Measurements from ENCODE around the gene CLCA1. TPM values are rescaled to one million over a fixed set of nuclear protein-coding genes. Genes with fewer than 3 reads are reported as not detected.

The CLCA1 gene
- total RNA-seq, 2 experiments from 2014 or later = not detected

GRCh38 chr1:86508583-86508969, 39.8 kb downstream of the CLCA1 start:
- intact Hi-C loops (cut with DNase I, micrococcal nuclease) = loop anchor here in 1 of 2 experiments (10.0 kb wide), 1 partner anchor 196 kb away; the partner anchor contains the start of gene SH3GLB1
- no peaks in the 10 kb centered on the region for H3K27me3 ChIP-seq (ENCODE audit: control insufficient read depth in 1 of 2, insufficient read depth in 2 of 2, low read length in 2 of 2)
- H3K4me1 ChIP-seq (ENCODE audit: insufficient read depth, low read length) = peaks cover 4% of the 10 kb centered on the region
- H3K4me3 Mint-ChIP-seq = no peak overlapping the region
- ChIA-PET POLR2A (no interaction called here), CTCF (interaction anchor here (1.0 to 2.2 kb wide), 3 partner anchors 123 to 144 kb away, joined by 3 to 8 read pairs (median 3); no protein-coding TSS in a partner anchor)
- H3K36me3 Mint-ChIP-seq (ENCODE audit: low read depth) = no peaks in the 10 kb centered on the region
- H3K9me3 ChIP-seq (ENCODE audit: control insufficient read depth in 1 of 2, insufficient read depth in 1 of 2, low read length in 2 of 2) = no peaks in the 10 kb centered on the region
- H3K27ac Mint-ChIP-seq = no peak overlapping the region
- no peak overlapping the region for H3K4me3 ChIP-seq (ENCODE audit: low read length)
- H3K27me3 Mint-ChIP-seq = peaks cover 12% of the 10 kb centered on the region
- TF ChIP-seq CTCF (IDR thresholded peaks at IDR 0.05) = no peak
- peaks cover 5% of the 10 kb centered on the region for H3K4me1 Mint-ChIP-seq (ENCODE audit: low read depth)
- H3K27ac ChIP-seq (ENCODE audit: low read depth in 1 of 2, low read length in 2 of 2) = no peak overlapping the region
- ATAC-seq (ENCODE audit: poor library complexity) (no peak), DNase-seq (no peak)
- no peaks in the 10 kb centered on the region for H3K9me3 Mint-ChIP-seq
- no peaks in the 10 kb centered on the region for H3K36me3 ChIP-seq (ENCODE audit: insufficient read depth, low read length)

- Mint-ChIP-seq H3K4me1 (ENCODE audit: low read depth) (no peaks in the 10 kb centered on the region), H3K9me3 (no peaks in the 10 kb centered on the region), H3K36me3 (ENCODE audit: low read depth) (no peaks in the 10 kb centered on the region), H3K27me3 (no peaks in the 10 kb centered on the region), H3K4me3 (no peak overlapping the region), H3K27ac (no peak overlapping the region)
- DNase-seq (peak in 1 of 14 experiments; percentile 15), ATAC-seq (ENCODE audit: poor library complexity) (no peak)
- no peaks in the 10 kb centered on the region for H3K4me1 ChIP-seq (ENCODE audit: insufficient read depth, low read length)
- H3K9me3 ChIP-seq (ENCODE audit: control insufficient read depth in 1 of 2, insufficient read depth in 1 of 2, low read length in 2 of 2) = no peaks in the 10 kb centered on the region
- TF ChIP-seq CTCF (IDR thresholded peaks at IDR 0.05) = no peak
- ChIA-PET CTCF (interaction anchor here (1.1 kb wide), 1 partner anchor 10 kb away, joined by 3 read pairs; no protein-coding TSS in a partner anchor), POLR2A (no interaction called here)
- no peak overlapping the region for H3K27ac ChIP-seq (ENCODE audit: low read depth in 1 of 2, low read length in 2 of 2)
- no peaks in the 10 kb centered on the region for H3K36me3 ChIP-seq (ENCODE audit: insufficient read depth, low read length)
- no peak overlapping the region for H3K4me3 ChIP-seq (ENCODE audit: low read length)
- intact Hi-C loops (cut with DNase I, micrococcal nuclease) = no loop called here
- no peaks in the 10 kb centered on the region for H3K27me3 ChIP-seq (ENCODE audit: control insufficient read depth in 1 of 2, insufficient read depth in 2 of 2, low read length in 2 of 2)
Observed at GRCh38 chr1:86515597-86515996, 46.9 kb downstream of the CLCA1 start.

DNA sequence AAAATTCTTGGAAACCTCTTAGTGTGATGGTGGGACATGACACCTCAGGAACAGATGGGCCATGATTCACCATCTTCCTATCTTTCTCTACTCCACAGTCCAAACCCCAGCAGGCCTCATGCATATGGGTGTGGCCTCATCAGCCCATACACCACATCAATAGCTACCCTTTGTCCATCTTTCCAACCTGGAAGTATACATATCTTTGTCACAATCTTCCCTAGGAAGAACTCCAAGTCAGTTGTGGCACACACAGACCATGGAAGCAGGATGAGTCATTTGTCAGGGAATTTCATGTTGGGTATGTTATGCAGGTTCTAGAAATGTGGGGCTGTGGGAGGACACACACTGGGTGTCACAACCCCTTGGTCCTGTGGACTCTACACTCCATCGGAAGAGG, 47.6 kb downstream of the CLCA1 start:
- intact Hi-C loops (cut with DNase I, micrococcal nuclease) = no loop called here
- H3K36me3 Mint-ChIP-seq (ENCODE audit: low read depth) = no peaks in the 10 kb centered on the region
- CTCF ChIA-PET = interaction anchor here (1.1 kb wide), 1 partner anchor 11 kb away, joined by 3 read pairs; no protein-coding TSS in a partner anchor
- no peaks in the 10 kb centered on the region for H3K27me3 Mint-ChIP-seq
- H3K9me3 ChIP-seq (ENCODE audit: control insufficient read depth in 1 of 2, insufficient read depth in 1 of 2, low read length in 2 of 2) = no peaks in the 10 kb centered on the region
- POLR2A ChIA-PET = no interaction called here
- no peak for ATAC-seq (ENCODE audit: poor library complexity)
- DNase-seq = no peak
- H3K4me1 Mint-ChIP-seq (ENCODE audit: low read depth) = no peaks in the 10 kb centered on the region
- H3K27me3 ChIP-seq (ENCODE audit: control insufficient read depth in 1 of 2, insufficient read depth in 2 of 2, low read length in 2 of 2) = no peaks in the 10 kb centered on the region
- H3K4me1 ChIP-seq (ENCODE audit: insufficient read depth, low read length) = no peaks in the 10 kb centered on the region
- no peak overlapping the region for H3K4me3 ChIP-seq (ENCODE audit: low read length)
- TF ChIP-seq CTCF (IDR thresholded peaks at IDR 0.05) = no peak
- no peak overlapping the region for H3K4me3 Mint-ChIP-seq
- H3K36me3 ChIP-seq (ENCODE audit: insufficient read depth, low read length) = no peaks in the 10 kb centered on the region
- H3K27ac Mint-ChIP-seq = no peak overlapping the region
- H3K27ac ChIP-seq (ENCODE audit: low read depth in 1 of 2, low read length in 2 of 2) = no peak overlapping the region
- H3K9me3 Mint-ChIP-seq = no peaks in the 10 kb centered on the region

Measured in CD4-positive, alpha-beta T cell (primary cell).